Astrocyte (in vitro differentiated cells and primary cell): Measurements from ENCODE around the gene HLA-DQB1. TPM values are rescaled to one million over a fixed set of nuclear protein-coding genes. Genes with fewer than 3 reads are reported as not detected.

Source experiments
- DNase-seq: peaks from one replicate; pipeline ENCODE4 v3.0.0-alpha.2; 2010; ENCODE audit warnings: low read depth
- FAIRE-seq: peaks from 2 replicates; lab custom pipeline; 2011; peaks lifted over from hg19 to GRCh38; lab: Jason Lieb, UNC
- H2AFZ ChIP-seq: 2 replicates; pipeline ENCODE4 v1.6.0; 2012; ENCODE audit warnings: low read depth, low read length, inconsistent platforms
- H3K27ac ChIP-seq: 2 replicates; pipeline ENCODE4 v1.5.1; 2011; ENCODE audit warnings: low read depth, low read length, inconsistent platforms
- H3K27me3 ChIP-seq: 2 replicates; pipeline ENCODE4 v1.6.0; 2011; ENCODE audit warnings: low read length, inconsistent platforms; ENCODE audit not compliant: insufficient read depth
- H3K36me3 ChIP-seq: 2 replicates; pipeline ENCODE4 v1.5.1; 2011; ENCODE audit warnings: low read length, inconsistent platforms; ENCODE audit not compliant: insufficient read depth
- H3K4me1 ChIP-seq: 2 replicates; pipeline ENCODE4 v1.5.1; 2011; ENCODE audit warnings: low read length, inconsistent platforms; ENCODE audit not compliant: insufficient read depth
- H3K4me2 ChIP-seq: 2 replicates; pipeline ENCODE4 v1.6.0; 2012; ENCODE audit warnings: low read length, inconsistent platforms
- H3K4me3 ChIP-seq: 2 replicates; pipeline ENCODE4 v1.5.1; 2011; ENCODE audit warnings: low read depth, mild to moderate bottlenecking, low read length, inconsistent platforms; ENCODE audit not compliant: insufficient read depth
- H3K79me2 ChIP-seq: 2 replicates; pipeline ENCODE4 v1.6.0; 2012; ENCODE audit warnings: mild to moderate bottlenecking, low read length, inconsistent platforms; ENCODE audit not compliant: insufficient read depth
- H3K9ac ChIP-seq: 2 replicates; pipeline ENCODE4 v1.6.0; 2012; ENCODE audit warnings: mild to moderate bottlenecking, low read length, inconsistent platforms
- H3K9me3 ChIP-seq: 2 replicates; pipeline ENCODE4 v1.5.1; 2012; ENCODE audit warnings: low read depth, mild to moderate bottlenecking, low read length, inconsistent platforms; ENCODE audit not compliant: insufficient read depth
- H4K20me1 ChIP-seq: 2 replicates; pipeline ENCODE4 v1.6.0; 2012; ENCODE audit warnings: low read length, inconsistent platforms; ENCODE audit not compliant: insufficient read depth
- H3K27ac Mint-ChIP-seq: one replicate; pipeline ENCODE4 v1.8.0; 2021; ENCODE audit warnings: mild to moderate bottlenecking, mixed read lengths; ENCODE audit not compliant: unreplicated experiment
- H3K27me3 Mint-ChIP-seq: one replicate; pipeline ENCODE4 v1.8.0; 2021; ENCODE audit warnings: low read depth, mixed read lengths; ENCODE audit not compliant: unreplicated experiment
- H3K36me3 Mint-ChIP-seq: one replicate; pipeline ENCODE4 v1.8.0; 2021; ENCODE audit warnings: low read depth, mixed read lengths; ENCODE audit not compliant: unreplicated experiment
- H3K4me1 Mint-ChIP-seq: one replicate; pipeline ENCODE4 v1.8.0; 2021; ENCODE audit warnings: low read depth, mixed read lengths; ENCODE audit not compliant: unreplicated experiment
- H3K4me3 Mint-ChIP-seq: one replicate; pipeline ENCODE4 v1.8.0; 2021; ENCODE audit warnings: mild to moderate bottlenecking, moderate library complexity, mixed read lengths; ENCODE audit not compliant: unreplicated experiment
- H3K9me3 Mint-ChIP-seq: one replicate; pipeline ENCODE4 v1.8.0; 2021; ENCODE audit warnings: mild to moderate bottlenecking, mixed read lengths; ENCODE audit not compliant: unreplicated experiment
- EZH2 ChIP-seq: IDR thresholded peaks from 2 replicates; pipeline ENCODE4 v1.6.1; 2012; ENCODE audit warnings: mild to moderate bottlenecking, low read length, inconsistent platforms; ENCODE audit not compliant: insufficient read depth
- total RNA-seq: library from RNA; stranded (reverse); gene quantifications from 2 replicates; pipeline ENCODE4 v1.2.1, GENCODE V29; 2021
- TF ChIP-seq, protein P1 (sequence below): IDR thresholded peaks from 2 replicates; pipeline ENCODE4 v1.5.1; 2011; ENCODE audit warnings: low read depth, mild to moderate bottlenecking, inconsistent platforms, low read length, moderate library complexity; ENCODE audit not compliant: insufficient read depth

Gene HLA-DQB1
- total RNA-seq, 1 donor from 2014 or later = 3.7 TPM

GRCh38 chr6:32627831-32628230 lies 38.6 kb downstream of the HLA-DQB1 start:
- no peak for TF ChIP-seq EZH2
- TF ChIP-seq, protein P1, sequence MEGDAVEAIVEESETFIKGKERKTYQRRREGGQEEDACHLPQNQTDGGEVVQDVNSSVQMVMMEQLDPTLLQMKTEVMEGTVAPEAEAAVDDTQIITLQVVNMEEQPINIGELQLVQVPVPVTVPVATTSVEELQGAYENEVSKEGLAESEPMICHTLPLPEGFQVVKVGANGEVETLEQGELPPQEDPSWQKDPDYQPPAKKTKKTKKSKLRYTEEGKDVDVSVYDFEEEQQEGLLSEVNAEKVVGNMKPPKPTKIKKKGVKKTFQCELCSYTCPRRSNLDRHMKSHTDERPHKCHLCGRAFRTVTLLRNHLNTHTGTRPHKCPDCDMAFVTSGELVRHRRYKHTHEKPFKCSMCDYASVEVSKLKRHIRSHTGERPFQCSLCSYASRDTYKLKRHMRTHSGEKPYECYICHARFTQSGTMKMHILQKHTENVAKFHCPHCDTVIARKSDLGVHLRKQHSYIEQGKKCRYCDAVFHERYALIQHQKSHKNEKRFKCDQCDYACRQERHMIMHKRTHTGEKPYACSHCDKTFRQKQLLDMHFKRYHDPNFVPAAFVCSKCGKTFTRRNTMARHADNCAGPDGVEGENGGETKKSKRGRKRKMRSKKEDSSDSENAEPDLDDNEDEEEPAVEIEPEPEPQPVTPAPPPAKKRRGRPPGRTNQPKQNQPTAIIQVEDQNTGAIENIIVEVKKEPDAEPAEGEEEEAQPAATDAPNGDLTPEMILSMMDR = no peak
- H3K36me3 ChIP-seq = no peaks in the 10 kb centered on the region
- no peaks in the 10 kb centered on the region for H4K20me1 ChIP-seq
- Mint-ChIP-seq H3K27me3 (peaks cover 5% of the 10 kb centered on the region), H3K4me3 (no peak overlapping the region), H3K27ac (no peak overlapping the region), H3K9me3 (no peaks in the 10 kb centered on the region), H3K4me1 (peaks cover 4% of the 10 kb centered on the region), H3K36me3 (no peaks in the 10 kb centered on the region)
- no peaks in the 10 kb centered on the region for H3K79me2 ChIP-seq
- no peaks in the 10 kb centered on the region for H3K27me3 ChIP-seq
- H3K9me3 ChIP-seq = no peaks in the 10 kb centered on the region
- H3K4me2 ChIP-seq = no peak overlapping the region
- FAIRE-seq = no peak
- no peak for DNase-seq
- no peak overlapping the region for H3K9ac ChIP-seq
- H3K4me1 ChIP-seq = no peaks in the 10 kb centered on the region
- H2AFZ ChIP-seq = no peak overlapping the region
- H3K27ac ChIP-seq = no peak overlapping the region
- H3K4me3 ChIP-seq = no peak overlapping the region

- Mint-ChIP-seq H3K9me3 (no peaks in the 10 kb centered on the region), H3K36me3 (no peaks in the 10 kb centered on the region), H3K4me1 (peaks cover 7% of the 10 kb centered on the region), H3K4me3 (no peak overlapping the region), H3K27me3 (peaks cover 3% of the 10 kb centered on the region), H3K27ac (no peak overlapping the region)
- Histone ChIP-seq H3K9me3 (no peaks in the 10 kb centered on the region), H3K4me2 (no peak overlapping the region), H2AFZ (no peak overlapping the region), H3K36me3 (no peaks in the 10 kb centered on the region), H3K4me1 (no peaks in the 10 kb centered on the region), H3K79me2 (no peaks in the 10 kb centered on the region), H3K27ac (no peak overlapping the region), H3K9ac (no peak overlapping the region), H3K4me3 (no peak overlapping the region), H4K20me1 (no peaks in the 10 kb centered on the region), H3K27me3 (no peaks in the 10 kb centered on the region)
- DNase-seq (no peak), FAIRE-seq (no peak)
- no peak for TF ChIP-seq EZH2
- TF ChIP-seq, protein P1 = no peak
Measured at GRCh38 chr6:32627249-32627648, 39.2 kb downstream of the HLA-DQB1 start.

GRCh38 chr6:32625137-32625536 lies 41.3 kb downstream of the HLA-DQB1 start:
- H3K36me3 Mint-ChIP-seq = no peaks in the 10 kb centered on the region
- Histone ChIP-seq H3K27ac (no peak overlapping the region), H3K36me3 (no peaks in the 10 kb centered on the region), H3K9ac (no peak overlapping the region), H3K4me3 (no peak overlapping the region), H3K79me2 (no peaks in the 10 kb centered on the region), H3K4me2 (no peak overlapping the region), H3K4me1 (no peaks in the 10 kb centered on the region), H2AFZ (no peak overlapping the region), H4K20me1 (no peaks in the 10 kb centered on the region), H3K9me3 (no peaks in the 10 kb centered on the region), H3K27me3 (no peaks in the 10 kb centered on the region)
- FAIRE-seq (no peak), DNase-seq (no peak)
- no peak for TF ChIP-seq EZH2
- TF ChIP-seq, protein P1 = no peak
- H3K27ac Mint-ChIP-seq = no peak overlapping the region
- H3K4me1 Mint-ChIP-seq = peaks cover 7% of the 10 kb centered on the region
- no peak overlapping the region for H3K4me3 Mint-ChIP-seq
- no peaks in the 10 kb centered on the region for H3K9me3 Mint-ChIP-seq
- H3K27me3 Mint-ChIP-seq = peaks cover 3% of the 10 kb centered on the region
